GM12878 (cell line): ENCODE data around the gene SMAD2. TPM values are rescaled to one million over a fixed set of nuclear protein-coding genes. Genes with fewer than 3 reads are reported as not detected.

Experiments used
- ATAC-seq: fragments of 200-7000 bp; cut with Tn5 transposase; 3 replicates; pipeline ENCODE4 v1.9.1; 2020; ENCODE audit warnings: mild to moderate bottlenecking, moderate library complexity
- BruUV-seq: library from RNA; stranded (reverse); fragments of 400-500 nt; replicated peaks from 2 replicates; lab custom pipeline; 2021; lab: Mats Ljungman, UMichigan
- CTCF ChIA-PET: fragments of 300-600 bp; sonication (Branson Sonifier 250); formaldehyde crosslinking; extraction: SDS; loops from one replicate; lab custom pipeline; 2021; ENCODE audit warnings: inconsistent platforms; lab: Yijun Ruan, JAX
- POLR2A ChIA-PET: fragments of 350-600 bp; formaldehyde crosslinking; extraction: SDS; loops from one replicate; lab custom pipeline; 2021; ENCODE audit warnings: inconsistent platforms; lab: Charles Lee
- RAD21 ChIA-PET: fragments of 300-600 bp; sonication (Branson Sonifier 250); formaldehyde crosslinking; loops from one replicate; lab custom pipeline; 2023; ENCODE audit warnings: antibody characterized with exemption; ENCODE audit not compliant: unreplicated experiment; lab: Charles Lee
- SMC1A ChIA-PET: fragments of 300-600 bp; sonication (Branson Sonifier 250); formaldehyde crosslinking; loops from one replicate; lab custom pipeline; 2023; ENCODE audit not compliant: unreplicated experiment, uncharacterized antibody; lab: Charles Lee
- DNase-seq: peaks from one replicate; pipeline ENCODE4 v3.0.0-alpha.2; 2011; ENCODE audit warnings: low read depth, low spot score
- FAIRE-seq: peaks from 3 replicates; lab custom pipeline; 2011; peaks lifted over from hg19 to GRCh38; lab: Jason Lieb, UNC
- H2AFZ ChIP-seq: 2 replicates; pipeline ENCODE4 v1.6.0; 2011; ENCODE audit warnings: low read depth, low read length, control low read depth; ENCODE audit not compliant: control insufficient read depth
- H3K27ac ChIP-seq: 2 replicates; pipeline ENCODE4 v1.5.1; 2011; ENCODE audit warnings: control low read depth; ENCODE audit not compliant: control insufficient read depth, insufficient read depth
- H3K27me3 ChIP-seq, 2 experiments: replicated peaks in 1 of 2; 2 replicates each; pipeline versions ENCODE4 v1.6.0 to v1.6.1; 2011; ENCODE audit warnings: low read length in 1 of 2; ENCODE audit not compliant: control insufficient read depth in 2 of 2, insufficient read depth in 2 of 2
- H3K36me3 ChIP-seq, 2 experiments: 2 replicates each; pipeline ENCODE4 v1.5.1; 2011; ENCODE audit warnings: low read length in 1 of 2; ENCODE audit not compliant: control insufficient read depth in 2 of 2, insufficient read depth in 2 of 2
- H3K4me1 ChIP-seq: 2 replicates; pipeline ENCODE4 v1.6.1; 2011; ENCODE audit warnings: mild to moderate bottlenecking, low read length, moderate library complexity, mixed read lengths; ENCODE audit not compliant: control insufficient read depth, insufficient read depth
- H3K4me2 ChIP-seq: 2 replicates; pipeline ENCODE4 v1.6.0; 2011; ENCODE audit warnings: control low read depth; ENCODE audit not compliant: control insufficient read depth, insufficient read depth
- H3K4me3 ChIP-seq: fragments of 200-600 bp; sonication (generic); 2 replicates; pipeline ENCODE4 v1.5.1; 2016
- H3K79me2 ChIP-seq: 2 replicates; pipeline ENCODE4 v1.6.0; 2011; ENCODE audit warnings: low read length; ENCODE audit not compliant: control insufficient read depth, insufficient read depth
- H3K9ac ChIP-seq: 2 replicates; pipeline ENCODE4 v1.8.0; 2011; ENCODE audit warnings: low read length, control low read depth, mixed read lengths; ENCODE audit not compliant: control insufficient read depth, insufficient read depth
- H3K9me3 ChIP-seq: replicated peaks from 3 replicates; pipeline ENCODE4 v1.5.1; 2011; ENCODE audit warnings: mild to moderate bottlenecking, low read length; ENCODE audit not compliant: control insufficient read depth, insufficient read depth
- H4K20me1 ChIP-seq: 2 replicates; pipeline ENCODE4 v1.6.0; 2011; ENCODE audit not compliant: control insufficient read depth, insufficient read depth
- BHLHE40 ChIP-seq, 2 experiments: fragments of 450-650 bp in 1 of 2; IDR thresholded peaks; 2 replicates each; pipeline ENCODE4 v1.6.1; 2011 to 2017; ENCODE audit warnings: low read depth in 2 of 2, borderline replicate concordance in 1 of 2, improper control_type of control experiment in 1 of 2, low read length in 1 of 2, mild to moderate bottlenecking in 1 of 2
- MTA3 ChIP-seq: IDR thresholded peaks from 2 replicates; pipeline ENCODE4 v1.6.1; 2012; ENCODE audit warnings: low read length, inconsistent platforms, borderline replicate concordance
- POU2F2 ChIP-seq: IDR thresholded peaks from 3 replicates; pipeline ENCODE4 v1.6.1; 2011; ENCODE audit warnings: low read depth, mild to moderate bottlenecking, low read length, borderline replicate concordance
- RCOR1 ChIP-seq: conservative IDR thresholded peaks from 2 replicates; pipeline ENCODE4 v1.6.1; 2012; ENCODE audit warnings: low read depth, low read length, improper control_type of control experiment
- SMC3 ChIP-seq: IDR thresholded peaks from 2 replicates; pipeline ENCODE4 v1.6.1; 2011; ENCODE audit warnings: low read length, improper control_type of control experiment, borderline replicate concordance
- USF1 ChIP-seq: IDR thresholded peaks from 2 replicates; pipeline ENCODE4 v1.6.1; 2011; ENCODE audit warnings: borderline replicate concordance, low read depth, mild to moderate bottlenecking, moderate library complexity, mixed read lengths, low read length; ENCODE audit not compliant: insufficient read depth; ENCODE audit errors: extremely low read length
- ZNF592 ChIP-seq: fragments of 450-650 bp; IDR thresholded peaks from 2 replicates; pipeline ENCODE4 v1.6.1; 2017; ENCODE audit warnings: mild to moderate bottlenecking, moderate library complexity
- ZZZ3 ChIP-seq: IDR thresholded peaks from 2 replicates; pipeline ENCODE4 v1.6.1; 2011; ENCODE audit warnings: low read depth; ENCODE audit not compliant: control insufficient read depth, insufficient read length
- whole genome bisulfite sequencing: methylation state at CpG from one replicate; pipeline ENCODE4 v1.1.6; 2016; ENCODE audit warnings: low lambda C conversion rate; ENCODE audit not compliant: insufficient replicate concordance, insufficient coverage; ENCODE audit errors: missing lambda C conversion rate; 5-methylcytosine and 5-hydroxymethylcytosine counted together
- in situ Hi-C: fragments of 300-500 bp; cut with MboI; formaldehyde crosslinking; loops from 9 replicates; pipeline ENCODE4 v1.14.3; 2018; ENCODE audit warnings: mixed read lengths
- intact Hi-C: fragments of 100-400 bp; cut with micrococcal nuclease; formaldehyde crosslinking; loops from one replicate; pipeline ENCODE4 v1.14.2; 2022; ENCODE audit not compliant: unreplicated experiment
- polyA plus RNA-seq, 11 experiments: library from polyadenylated mRNA; depleted of rRNA in 4 of 11; unstranded in 6 of 11; stranded (reverse) in 5 of 11; fragments of >200 nt; fragmentation: Nextera tagmentation in 4 of 11; fragmentation: Illumina TruSeq in 1 of 11; extraction: Ambion mirVana in 4 of 11; extraction: Trizol in 1 of 11; gene quantifications; 1 replicate in 1 of 11; 2 replicates in 10 of 11; pipeline versions ENCODE4 v1.2.1 to v1.2.3, GENCODE V29; 2011 to 2016; ENCODE audit warnings: inconsistent platforms in 2 of 11, missing spikeins in 2 of 11, low read depth in 1 of 11
- total RNA-seq, 4 experiments: library from RNA; depleted of rRNA in 3 of 4; stranded (reverse); fragments of >200 nt in 3 of 4; fragmentation: Illumina TruSeq in 1 of 4; extraction: Trizol in 1 of 4; gene quantifications; 2 replicates each; pipeline versions ENCODE4 v1.2.1 to v1.2.3, GENCODE V29; 2013 to 2021

The SMAD2 gene
- total and polyA plus RNA-seq, 10 of the 15 experiments (the other 5 are each of a cell fraction or from before 2014, with no cell fraction given) = 28.8 to 111 (median 65.8) TPM

- CTCF ChIA-PET = interaction anchor here (0.7 to 1.1 kb wide), 2 partner anchors 18 to 363 kb away, joined by 3 read pairs; no protein-coding TSS in a partner anchor
- in situ Hi-C loops = no loop called here
- no peak for ATAC-seq
Observed at GRCh38 chr18:47895565-47896250, 34.8 kb downstream of the SMAD2 start.

More at GRCh38 chr18:47895565-47896250, 34.8 kb downstream of the SMAD2 start:
- 97% methylated on average over 2 of the region's 2 CpGs for WGBS
- FAIRE-seq (no peak), DNase-seq (no peak)
- Histone ChIP-seq H3K27me3 (no peaks in the 10 kb centered on the region), H3K9me3 (no peaks in the 10 kb centered on the region; the same call in 1 of the 3 replicates), H3K4me3 (no peak overlapping the region), H3K9ac (no peak overlapping the region), H3K27ac (no peak overlapping the region), H4K20me1 (no peaks in the 10 kb centered on the region; the same call in 1 of the 2 replicates), H3K36me3 (peaks cover 0 to 3% of the 10 kb centered on the region in 2 experiments; a peak in 3 of 4 replicates), H3K4me1 (no peaks in the 10 kb centered on the region), H2AFZ (no peak overlapping the region), H3K79me2 (peaks cover 45% of the 10 kb centered on the region), H3K4me2 (no peak overlapping the region)
- BruUV-seq = no TSS peak
- TF ChIP-seq USF1 (no peak), RCOR1 (no peak), ZNF592 (no peak), ZZZ3 (no peak), MTA3 (no peak), SMC3 (no peak), BHLHE40 (IDR thresholded peaks at IDR 0.05; ENCODE audit: borderline replicate concordance in 1 of 2, low read depth in 2 of 2, low read length in 1 of 2) (no peak), POU2F2 (no peak)
- intact Hi-C loops = no loop called here
- ChIA-PET RAD21 (no interaction called here), SMC1A (interaction anchor here (0.9 to 1.1 kb wide), 3 partner anchors 9 to 31 kb away, joined by 3 to 4 read pairs (median 3); no protein-coding TSS in a partner anchor), POLR2A (no interaction called here)
